GM23338 (cell line): ENCODE data around the gene THOP1. TPM values are rescaled to one million over a fixed set of nuclear protein-coding genes. Genes with fewer than 3 reads are reported as not detected.

ENCODE experiments used
- ATAC-seq: fragments of 200-7000 bp; cut with Tn5 transposase; 3 replicates; pipeline ENCODE4 v1.9.1; 2020
- DNase-seq: peaks from one replicate; pipeline ENCODE4 v3.0.0-alpha.2; 2015; ENCODE audit warnings: low spot score
- H2AFZ ChIP-seq: fragments of 200-600 bp; sonication (generic); 2 replicates; pipeline ENCODE4 v1.8.0; 2016; ENCODE audit warnings: antibody characterized with exemption, mild to moderate bottlenecking, moderate library complexity
- H3F3A ChIP-seq: fragments of 200-600 bp; sonication (generic); replicated peaks from 2 replicates; pipeline ENCODE4 v1.8.0; 2017; ENCODE audit warnings: antibody characterized with exemption, mixed run types, low read depth
- H3K27ac ChIP-seq: fragments of 200-600 bp; sonication (generic); 2 replicates; pipeline ENCODE4 v1.6.1; 2016; ENCODE audit warnings: low read depth
- H3K27me3 ChIP-seq: fragments of 200-600 bp; sonication (generic); 2 replicates; pipeline ENCODE4 v1.8.0; 2016; ENCODE audit warnings: mild to moderate bottlenecking, mixed run types, moderate library complexity; ENCODE audit not compliant: insufficient read depth
- H3K36me3 ChIP-seq: fragments of 200-600 bp; sonication (generic); 2 replicates; pipeline ENCODE4 v1.8.0; 2016; ENCODE audit warnings: mild to moderate bottlenecking; ENCODE audit not compliant: insufficient read depth
- H3K4me1 ChIP-seq: fragments of 200-600 bp; sonication (generic); 2 replicates; pipeline ENCODE4 v1.8.0; 2016; ENCODE audit warnings: mild to moderate bottlenecking, moderate library complexity; ENCODE audit not compliant: insufficient read depth
- H3K4me2 ChIP-seq: fragments of 200-600 bp; sonication (generic); 2 replicates; pipeline ENCODE4 v1.7.1; 2017; ENCODE audit warnings: mixed run types
- H3K4me3 ChIP-seq: fragments of 200-600 bp; sonication (generic); 2 replicates; pipeline ENCODE4 v1.6.1; 2016; ENCODE audit warnings: mixed run types
- H3K79me2 ChIP-seq: fragments of 200-600 bp; sonication (generic); replicated peaks from 2 replicates; pipeline ENCODE4 v1.8.0; 2017; ENCODE audit warnings: mild to moderate bottlenecking; ENCODE audit not compliant: insufficient read depth
- H3K9me2 ChIP-seq: fragments of 200-600 bp; sonication (generic); 2 replicates; pipeline ENCODE4 v1.8.0; 2017; ENCODE audit not compliant: insufficient read depth
- H4K20me1 ChIP-seq: fragments of 200-600 bp; sonication (generic); replicated peaks from 2 replicates; pipeline ENCODE4 v1.8.0; 2017; ENCODE audit warnings: mild to moderate bottlenecking; ENCODE audit not compliant: insufficient read depth
- H3K27ac Mint-ChIP-seq: 2 replicates; pipeline ENCODE4 v1.8.0; 2020; ENCODE audit warnings: inconsistent platforms, mild to moderate bottlenecking, moderate library complexity, mixed read lengths
- H3K27me3 Mint-ChIP-seq: 3 replicates; pipeline ENCODE4 v1.8.0; 2022; ENCODE audit warnings: low read depth, mild to moderate bottlenecking, moderate library complexity, mixed read lengths, inconsistent platforms; ENCODE audit not compliant: insufficient read depth, poor library complexity
- H3K36me3 Mint-ChIP-seq: 3 replicates; pipeline ENCODE4 v1.8.0; 2021; ENCODE audit warnings: low read depth, mild to moderate bottlenecking, inconsistent platforms, moderate library complexity, mixed read lengths
- H3K4me1 Mint-ChIP-seq: 3 replicates; pipeline ENCODE4 v1.8.0; 2020; ENCODE audit warnings: mild to moderate bottlenecking, inconsistent platforms, mixed read lengths
- H3K4me3 Mint-ChIP-seq: 3 replicates; pipeline ENCODE4 v1.8.0; 2021; ENCODE audit warnings: moderate library complexity, mild to moderate bottlenecking, inconsistent platforms, mixed read lengths
- H3K9me3 Mint-ChIP-seq: 3 replicates; pipeline ENCODE4 v1.8.0; 2020; ENCODE audit warnings: moderate library complexity, mild to moderate bottlenecking, inconsistent platforms, mixed read lengths
- CREB1 ChIP-seq: fragments of 250-450 bp; sonication (Bioruptor Pico); IDR thresholded peaks from 2 replicates; pipeline ENCODE4 v1.5.0; 2020; ENCODE audit warnings: low read depth, mild to moderate bottlenecking, moderate library complexity
- EZH2phosphoT487 ChIP-seq: fragments of 200-600 bp; sonication (generic); IDR thresholded peaks from one replicate; pipeline ENCODE4 v1.8.1; 2018; ENCODE audit warnings: antibody characterized with exemption; ENCODE audit not compliant: unreplicated experiment
- JUNB ChIP-seq: IDR thresholded peaks from one replicate; pipeline ENCODE4 v1.6.1; 2016; ENCODE audit warnings: antibody characterized with exemption; ENCODE audit not compliant: unreplicated experiment
- POLR2AphosphoS5 ChIP-seq: IDR thresholded peaks from 2 replicates; pipeline ENCODE4 v1.6.1; 2016; ENCODE audit warnings: antibody characterized with exemption, low read depth
- STAT1 ChIP-seq: IDR thresholded peaks from one replicate; pipeline ENCODE4 v1.6.1; 2016; ENCODE audit warnings: antibody characterized with exemption; ENCODE audit not compliant: unreplicated experiment
- ZNF114 ChIP-seq: fragments of 250-450 bp; sonication (Bioruptor Pico); IDR thresholded peaks from 2 replicates; pipeline ENCODE4 v1.5.0; 2020; ENCODE audit warnings: mild to moderate bottlenecking, moderate library complexity
- ZNF331 ChIP-seq: fragments of 250-450 bp; sonication (Bioruptor Pico); IDR thresholded peaks from 2 replicates; pipeline ENCODE4 v1.5.0; 2020; ENCODE audit warnings: low read depth, mild to moderate bottlenecking, moderate library complexity
- polyA plus RNA-seq: library from polyadenylated mRNA; unstranded; fragments of >200 nt; fragmentation: Nextera tagmentation; extraction: Ambion mirVana; gene quantifications from 2 replicates; pipeline ENCODE4 v1.2.1, GENCODE V29; 2016
- total RNA-seq: library from RNA; depleted of rRNA; stranded (reverse); fragments of >200 nt; shearing (Covaris generic); gene quantifications from 2 replicates; pipeline ENCODE4 v1.2.3, GENCODE V29; 2014
- TF ChIP-seq, protein P1 (sequence below), 2 experiments: fragments of 200-600 bp in 1 of 2; sonication (generic) in 1 of 2; conservative IDR thresholded peaks; 2 replicates each; pipeline versions ENCODE4 v1.5.1 to v1.6.1; 2016 to 2017; ENCODE audit warnings: antibody characterized with exemption in 2 of 2, low read depth in 2 of 2, mild to moderate bottlenecking in 2 of 2, moderate library complexity in 1 of 2
- TF ChIP-seq, protein P2 (sequence below): fragments of 250-450 bp; sonication (Bioruptor Pico); IDR thresholded peaks from 2 replicates; pipeline ENCODE4 v1.5.0; 2020; ENCODE audit warnings: mild to moderate bottlenecking, moderate library complexity
- TF ChIP-seq, protein P3 (sequence below): IDR thresholded peaks from 2 replicates; pipeline ENCODE4 v1.6.1; 2016; ENCODE audit warnings: antibody characterized with exemption

The THOP1 gene
- total and polyA plus RNA-seq, 2 experiments from 2014 or later = 110 to 229 TPM

DNA sequence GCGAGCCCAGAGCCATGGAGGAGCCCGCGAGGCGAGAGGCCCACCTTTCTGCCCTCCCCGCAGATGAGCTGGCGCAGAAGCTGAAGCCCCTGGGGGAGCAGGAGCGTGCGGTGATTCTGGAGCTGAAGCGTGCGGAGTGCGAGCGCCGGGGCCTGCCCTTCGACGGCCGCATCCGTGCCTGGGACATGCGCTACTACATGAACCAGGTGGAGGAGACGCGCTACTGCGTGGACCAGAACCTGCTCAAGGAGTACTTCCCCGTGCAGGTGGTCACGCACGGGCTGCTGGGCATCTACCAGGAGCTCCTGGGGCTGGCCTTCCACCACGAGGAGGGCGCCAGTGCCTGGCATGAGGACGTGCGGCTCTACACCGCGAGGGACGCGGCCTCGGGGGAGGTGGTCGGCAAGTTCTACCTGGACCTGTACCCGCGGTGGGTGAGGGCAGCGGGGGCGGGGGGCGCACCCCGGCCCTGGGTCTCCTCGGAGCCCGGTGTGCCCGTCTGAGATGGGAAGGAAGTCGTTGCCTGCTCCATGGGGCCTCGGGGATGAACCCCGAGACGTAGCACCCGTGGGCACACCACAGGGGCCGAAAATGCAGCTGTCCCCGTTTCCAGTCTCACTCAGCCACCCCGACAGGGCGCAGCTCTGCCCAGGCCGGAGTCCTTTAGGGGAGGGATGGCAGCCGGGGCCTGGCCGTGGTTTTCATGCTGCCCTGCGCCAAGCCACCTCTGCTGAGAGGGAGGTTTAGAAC is 22.3 kb downstream of the THOP1 start:
- Histone ChIP-seq H2AFZ (no peak overlapping the region), H3K27ac (no peak overlapping the region), H3F3A (no peaks in the 10 kb centered on the region), H3K9me2 (no peaks in the 10 kb centered on the region), H3K36me3 (no peaks in the 10 kb centered on the region; the same call in 1 of the 2 replicates), H4K20me1 (no peaks in the 10 kb centered on the region; the same call in 1 of the 2 replicates), H3K4me2 (no peak overlapping the region), H3K27me3 (no peaks in the 10 kb centered on the region), H3K4me3 (no peak overlapping the region), H3K4me1 (no peaks in the 10 kb centered on the region), H3K79me2 (peaks cover 3% of the 10 kb centered on the region; the same call in 1 of the 2 replicates)
- peaks cover 37% of the 10 kb centered on the region for H3K36me3 Mint-ChIP-seq
- H3K27ac Mint-ChIP-seq = no peak overlapping the region
- peaks cover 9% of the 10 kb centered on the region for H3K27me3 Mint-ChIP-seq
- H3K4me1 Mint-ChIP-seq = no peaks in the 10 kb centered on the region
- H3K4me3 Mint-ChIP-seq = no peak overlapping the region
- DNase-seq = no peak
- no peaks in the 10 kb centered on the region; the same call in 2 of the 3 replicates for H3K9me3 Mint-ChIP-seq
- ATAC-seq = no peak
- TF ChIP-seq JUNB = no peak

DNA sequence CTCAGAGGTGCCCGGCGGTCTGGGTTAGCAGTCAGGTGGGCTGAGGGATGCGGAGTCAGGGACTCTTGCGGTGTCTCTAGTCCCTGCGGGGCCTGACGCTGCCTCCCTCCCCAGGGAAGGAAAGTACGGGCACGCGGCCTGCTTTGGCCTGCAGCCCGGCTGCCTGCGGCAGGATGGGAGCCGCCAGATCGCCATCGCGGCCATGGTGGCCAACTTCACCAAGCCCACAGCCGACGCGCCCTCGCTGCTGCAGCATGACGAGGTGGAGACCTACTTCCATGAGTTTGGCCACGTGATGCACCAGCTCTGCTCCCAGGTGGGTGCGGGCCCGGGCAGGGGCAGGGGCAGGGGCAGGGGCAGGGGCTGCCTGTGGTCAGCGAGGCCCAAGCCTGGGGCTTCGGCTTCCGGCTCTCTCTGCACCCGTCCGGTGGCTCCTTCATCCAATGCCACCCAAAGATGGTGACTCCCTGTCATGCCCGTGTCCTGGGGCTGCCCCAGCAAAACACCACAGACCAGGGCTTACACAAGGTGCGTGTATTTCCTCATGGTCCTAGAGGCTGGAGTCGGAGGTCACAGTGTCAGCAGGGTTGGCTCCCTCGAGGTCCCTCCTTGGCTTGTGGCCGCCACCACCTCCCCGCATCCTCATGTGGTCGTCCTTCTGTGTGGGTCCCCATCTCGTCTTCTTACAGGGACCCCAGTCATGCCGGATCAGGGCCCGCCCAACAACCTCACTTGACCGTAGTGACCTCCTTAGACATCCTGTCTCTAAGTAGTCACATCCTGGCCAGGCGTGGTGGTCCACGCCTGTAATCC is 23.0 kb downstream of the THOP1 start:
- Mint-ChIP-seq H3K4me3 (no peak overlapping the region), H3K36me3 (peaks cover 30% of the 10 kb centered on the region), H3K4me1 (no peaks in the 10 kb centered on the region), H3K27ac (no peak overlapping the region), H3K9me3 (no peaks in the 10 kb centered on the region; the same call in 2 of the 3 replicates), H3K27me3 (peaks cover 11% of the 10 kb centered on the region)
- Histone ChIP-seq H3K36me3 (no peaks in the 10 kb centered on the region; the same call in 1 of the 2 replicates), H3K4me1 (no peaks in the 10 kb centered on the region), H3K27me3 (no peaks in the 10 kb centered on the region), H3K79me2 (no peaks in the 10 kb centered on the region), H3K9me2 (no peaks in the 10 kb centered on the region), H2AFZ (no peak overlapping the region), H3F3A (no peaks in the 10 kb centered on the region), H3K4me2 (no peak overlapping the region), H4K20me1 (no peaks in the 10 kb centered on the region), H3K4me3 (no peak overlapping the region), H3K27ac (no peak overlapping the region)
- ATAC-seq (no peak), DNase-seq (no peak)
- TF ChIP-seq ZNF114 (CRISPR knock-in tag) = no peak
- no peak for TF ChIP-seq ZNF331 (CRISPR knock-in tag)
- no peak for TF ChIP-seq POLR2AphosphoS5
- TF ChIP-seq, protein P1, sequence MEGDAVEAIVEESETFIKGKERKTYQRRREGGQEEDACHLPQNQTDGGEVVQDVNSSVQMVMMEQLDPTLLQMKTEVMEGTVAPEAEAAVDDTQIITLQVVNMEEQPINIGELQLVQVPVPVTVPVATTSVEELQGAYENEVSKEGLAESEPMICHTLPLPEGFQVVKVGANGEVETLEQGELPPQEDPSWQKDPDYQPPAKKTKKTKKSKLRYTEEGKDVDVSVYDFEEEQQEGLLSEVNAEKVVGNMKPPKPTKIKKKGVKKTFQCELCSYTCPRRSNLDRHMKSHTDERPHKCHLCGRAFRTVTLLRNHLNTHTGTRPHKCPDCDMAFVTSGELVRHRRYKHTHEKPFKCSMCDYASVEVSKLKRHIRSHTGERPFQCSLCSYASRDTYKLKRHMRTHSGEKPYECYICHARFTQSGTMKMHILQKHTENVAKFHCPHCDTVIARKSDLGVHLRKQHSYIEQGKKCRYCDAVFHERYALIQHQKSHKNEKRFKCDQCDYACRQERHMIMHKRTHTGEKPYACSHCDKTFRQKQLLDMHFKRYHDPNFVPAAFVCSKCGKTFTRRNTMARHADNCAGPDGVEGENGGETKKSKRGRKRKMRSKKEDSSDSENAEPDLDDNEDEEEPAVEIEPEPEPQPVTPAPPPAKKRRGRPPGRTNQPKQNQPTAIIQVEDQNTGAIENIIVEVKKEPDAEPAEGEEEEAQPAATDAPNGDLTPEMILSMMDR (conservative IDR thresholded peaks at IDR 0.05; ENCODE audit: low read depth in 2 of 2) = no peak
- TF ChIP-seq CREB1 = no peak
- TF ChIP-seq STAT1 = no peak
- TF ChIP-seq, protein P2, sequence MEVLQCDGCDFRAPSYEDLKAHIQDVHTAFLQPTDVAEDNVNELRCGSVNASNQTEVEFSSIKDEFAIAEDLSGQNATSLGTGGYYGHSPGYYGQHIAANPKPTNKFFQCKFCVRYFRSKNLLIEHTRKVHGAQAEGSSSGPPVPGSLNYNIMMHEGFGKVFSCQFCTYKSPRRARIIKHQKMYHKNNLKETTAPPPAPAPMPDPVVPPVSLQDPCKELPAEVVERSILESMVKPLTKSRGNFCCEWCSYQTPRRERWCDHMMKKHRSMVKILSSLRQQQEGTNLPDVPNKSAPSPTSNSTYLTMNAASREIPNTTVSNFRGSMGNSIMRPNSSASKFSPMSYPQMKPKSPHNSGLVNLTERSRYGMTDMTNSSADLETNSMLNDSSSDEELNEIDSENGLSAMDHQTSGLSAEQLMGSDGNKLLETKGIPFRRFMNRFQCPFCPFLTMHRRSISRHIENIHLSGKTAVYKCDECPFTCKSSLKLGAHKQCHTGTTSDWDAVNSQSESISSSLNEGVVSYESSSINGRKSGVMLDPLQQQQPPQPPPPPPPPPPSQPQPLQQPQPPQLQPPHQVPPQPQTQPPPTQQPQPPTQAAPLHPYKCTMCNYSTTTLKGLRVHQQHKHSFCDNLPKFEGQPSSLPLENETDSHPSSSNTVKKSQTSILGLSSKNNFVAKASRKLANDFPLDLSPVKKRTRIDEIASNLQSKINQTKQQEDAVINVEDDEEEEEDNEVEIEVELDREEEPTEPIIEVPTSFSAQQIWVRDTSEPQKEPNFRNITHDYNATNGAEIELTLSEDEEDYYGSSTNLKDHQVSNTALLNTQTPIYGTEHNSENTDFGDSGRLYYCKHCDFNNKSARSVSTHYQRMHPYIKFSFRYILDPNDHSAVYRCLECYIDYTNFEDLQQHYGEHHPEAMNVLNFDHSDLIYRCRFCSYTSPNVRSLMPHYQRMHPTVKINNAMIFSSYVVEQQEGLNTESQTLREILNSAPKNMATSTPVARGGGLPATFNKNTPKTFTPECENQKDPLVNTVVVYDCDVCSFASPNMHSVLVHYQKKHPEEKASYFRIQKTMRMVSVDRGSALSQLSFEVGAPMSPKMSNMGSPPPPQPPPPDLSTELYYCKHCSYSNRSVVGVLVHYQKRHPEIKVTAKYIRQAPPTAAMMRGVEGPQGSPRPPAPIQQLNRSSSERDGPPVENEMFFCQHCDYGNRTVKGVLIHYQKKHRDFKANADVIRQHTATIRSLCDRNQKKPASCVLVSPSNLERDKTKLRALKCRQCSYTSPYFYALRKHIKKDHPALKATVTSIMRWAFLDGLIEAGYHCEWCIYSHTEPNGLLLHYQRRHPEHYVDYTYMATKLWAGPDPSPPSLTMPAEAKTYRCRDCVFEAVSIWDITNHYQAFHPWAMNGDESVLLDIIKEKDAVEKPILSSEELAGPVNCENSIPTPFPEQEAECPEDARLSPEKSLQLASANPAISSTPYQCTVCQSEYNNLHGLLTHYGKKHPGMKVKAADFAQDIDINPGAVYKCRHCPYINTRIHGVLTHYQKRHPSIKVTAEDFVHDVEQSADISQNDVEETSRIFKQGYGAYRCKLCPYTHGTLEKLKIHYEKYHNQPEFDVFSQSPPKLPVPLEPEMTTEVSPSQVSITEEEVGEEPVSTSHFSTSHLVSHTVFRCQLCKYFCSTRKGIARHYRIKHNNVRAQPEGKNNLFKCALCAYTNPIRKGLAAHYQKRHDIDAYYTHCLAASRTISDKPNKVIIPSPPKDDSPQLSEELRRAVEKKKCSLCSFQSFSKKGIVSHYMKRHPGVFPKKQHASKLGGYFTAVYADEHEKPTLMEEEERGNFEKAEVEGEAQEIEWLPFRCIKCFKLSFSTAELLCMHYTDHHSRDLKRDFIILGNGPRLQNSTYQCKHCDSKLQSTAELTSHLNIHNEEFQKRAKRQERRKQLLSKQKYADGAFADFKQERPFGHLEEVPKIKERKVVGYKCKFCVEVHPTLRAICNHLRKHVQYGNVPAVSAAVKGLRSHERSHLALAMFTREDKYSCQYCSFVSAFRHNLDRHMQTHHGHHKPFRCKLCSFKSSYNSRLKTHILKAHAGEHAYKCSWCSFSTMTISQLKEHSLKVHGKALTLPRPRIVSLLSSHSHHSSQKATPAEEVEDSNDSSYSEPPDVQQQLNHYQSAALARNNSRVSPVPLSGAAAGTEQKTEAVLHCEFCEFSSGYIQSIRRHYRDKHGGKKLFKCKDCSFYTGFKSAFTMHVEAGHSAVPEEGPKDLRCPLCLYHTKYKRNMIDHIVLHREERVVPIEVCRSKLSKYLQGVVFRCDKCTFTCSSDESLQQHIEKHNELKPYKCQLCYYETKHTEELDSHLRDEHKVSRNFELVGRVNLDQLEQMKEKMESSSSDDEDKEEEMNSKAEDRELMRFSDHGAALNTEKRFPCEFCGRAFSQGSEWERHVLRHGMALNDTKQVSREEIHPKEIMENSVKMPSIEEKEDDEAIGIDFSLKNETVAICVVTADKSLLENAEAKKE (CRISPR knock-in tag) = no peak
- TF ChIP-seq EZH2phosphoT487 = no peak
- TF ChIP-seq, protein P3, sequence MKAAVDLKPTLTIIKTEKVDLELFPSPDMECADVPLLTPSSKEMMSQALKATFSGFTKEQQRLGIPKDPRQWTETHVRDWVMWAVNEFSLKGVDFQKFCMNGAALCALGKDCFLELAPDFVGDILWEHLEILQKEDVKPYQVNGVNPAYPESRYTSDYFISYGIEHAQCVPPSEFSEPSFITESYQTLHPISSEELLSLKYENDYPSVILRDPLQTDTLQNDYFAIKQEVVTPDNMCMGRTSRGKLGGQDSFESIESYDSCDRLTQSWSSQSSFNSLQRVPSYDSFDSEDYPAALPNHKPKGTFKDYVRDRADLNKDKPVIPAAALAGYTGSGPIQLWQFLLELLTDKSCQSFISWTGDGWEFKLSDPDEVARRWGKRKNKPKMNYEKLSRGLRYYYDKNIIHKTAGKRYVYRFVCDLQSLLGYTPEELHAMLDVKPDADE = no peak
